H9 (cell line): ENCODE data around the gene EPB41L2. TPM values are rescaled to one million over a fixed set of nuclear protein-coding genes. Genes with fewer than 3 reads are reported as not detected.

Source experiments
- DNase-seq: peaks from one replicate; pipeline ENCODE4 v3.0.0-alpha.2; 2017
- H2AFZ ChIP-seq: one replicate; pipeline ENCODE4 v1.6.1; 2013; ENCODE audit warnings: mild to moderate bottlenecking, low read length, control low read depth, moderate library complexity
- H2AK5ac ChIP-seq: 2 replicates; pipeline ENCODE4 v1.6.1; 2013; ENCODE audit warnings: low read length, control low read depth, mixed read lengths; ENCODE audit not compliant: insufficient read length
- H2BK120ac ChIP-seq: one replicate; pipeline ENCODE4 v1.6.1; 2013; ENCODE audit warnings: low read depth, mild to moderate bottlenecking, low read length, control low read depth, inconsistent platforms; ENCODE audit not compliant: poor library complexity, severe bottlenecking
- H2BK12ac ChIP-seq: 2 replicates; pipeline ENCODE4 v1.6.1; 2013; ENCODE audit warnings: low read length, control low read depth, mixed read lengths, low read depth; ENCODE audit not compliant: insufficient read length
- H2BK15ac ChIP-seq: 2 replicates; pipeline ENCODE4 v1.6.1; 2013; ENCODE audit warnings: low read depth, low read length, control low read depth
- H2BK20ac ChIP-seq: one replicate; pipeline ENCODE4 v1.6.1; 2013; ENCODE audit warnings: low read depth, mild to moderate bottlenecking, low read length, control low read depth, inconsistent platforms; ENCODE audit not compliant: poor library complexity, severe bottlenecking
- H2BK5ac ChIP-seq: 2 replicates; pipeline ENCODE4 v1.6.1; 2013; ENCODE audit warnings: low read length, control low read depth, mixed read lengths; ENCODE audit not compliant: insufficient read length
- H3K14ac ChIP-seq: 2 replicates; pipeline ENCODE4 v1.6.1; 2013; ENCODE audit warnings: low read length, control low read depth; ENCODE audit not compliant: insufficient read depth
- H3K18ac ChIP-seq: 2 replicates; pipeline ENCODE4 v1.6.1; 2013; ENCODE audit warnings: low read depth, mild to moderate bottlenecking, mixed read lengths, low read length, control low read depth; ENCODE audit not compliant: insufficient read length
- H3K23ac ChIP-seq: 2 replicates; pipeline ENCODE4 v1.6.1; 2013; ENCODE audit warnings: low read length, control low read depth, mixed read lengths, low read depth; ENCODE audit not compliant: insufficient read length
- H3K23me2 ChIP-seq: 2 replicates; pipeline ENCODE4 v1.6.1; 2013; ENCODE audit warnings: low read depth, mild to moderate bottlenecking, mixed read lengths, low read length, control low read depth; ENCODE audit not compliant: insufficient read length, poor library complexity, severe bottlenecking
- H3K27ac ChIP-seq: 2 replicates; pipeline ENCODE4 v1.5.1; 2013; ENCODE audit warnings: low read length, control low read depth, mixed read lengths, low read depth; ENCODE audit not compliant: insufficient read length
- H3K27me3 ChIP-seq: 2 replicates; pipeline ENCODE4 v1.6.1; 2013; ENCODE audit warnings: low read length, control low read depth, inconsistent platforms; ENCODE audit not compliant: insufficient read depth
- H3K4ac ChIP-seq: 2 replicates; pipeline ENCODE4 v1.6.1; 2013; ENCODE audit warnings: low read depth, mild to moderate bottlenecking, control low read depth, inconsistent platforms, low read length, moderate library complexity
- H3K4me1 ChIP-seq: 2 replicates; pipeline ENCODE4 v1.6.1; 2013; ENCODE audit warnings: low read length, control low read depth, inconsistent platforms; ENCODE audit not compliant: insufficient read depth
- H3K4me2 ChIP-seq: 2 replicates; pipeline ENCODE4 v1.6.1; 2013; ENCODE audit warnings: low read length, control low read depth, mixed read lengths; ENCODE audit not compliant: insufficient read length, insufficient read depth
- H3K56ac ChIP-seq: 2 replicates; pipeline ENCODE4 v1.6.1; 2013; ENCODE audit warnings: low read depth, mild to moderate bottlenecking, mixed read lengths, low read length, control low read depth; ENCODE audit not compliant: insufficient read length
- H3K79me1 ChIP-seq: 2 replicates; pipeline ENCODE4 v1.6.1; 2013; ENCODE audit warnings: low read depth, mild to moderate bottlenecking, moderate library complexity, low read length, control low read depth, inconsistent platforms; ENCODE audit not compliant: insufficient read depth, poor library complexity, severe bottlenecking
- H3K79me2 ChIP-seq: 2 replicates; pipeline ENCODE4 v1.6.1; 2013; ENCODE audit warnings: low read length, control low read depth, inconsistent platforms; ENCODE audit not compliant: insufficient read depth
- H3K9ac ChIP-seq: 2 replicates; pipeline ENCODE4 v1.6.1; 2013; ENCODE audit warnings: low read length, control low read depth, mixed read lengths; ENCODE audit not compliant: insufficient read length; ENCODE audit errors: extremely low read depth
- H3K9me3 ChIP-seq: one replicate; pipeline ENCODE4 v1.6.1; 2013; ENCODE audit warnings: low read depth, low read length, inconsistent platforms; ENCODE audit not compliant: control insufficient read depth
- H3T11ph ChIP-seq: one replicate; pipeline ENCODE4 v1.6.1; 2013; ENCODE audit warnings: mild to moderate bottlenecking, low read length, control low read depth, inconsistent platforms
- H4K20me1 ChIP-seq: one replicate; pipeline ENCODE4 v1.6.1; 2013; ENCODE audit not compliant: control insufficient read depth, insufficient read length, insufficient read depth
- H4K5ac ChIP-seq: 2 replicates; pipeline ENCODE4 v1.6.1; 2013; ENCODE audit warnings: low read depth, mild to moderate bottlenecking, mixed read lengths, low read length, control low read depth; ENCODE audit not compliant: insufficient read length
- H4K8ac ChIP-seq: replicated peaks from 2 replicates; pipeline ENCODE4 v1.6.1; 2013; ENCODE audit warnings: low read length, control low read depth, mixed read lengths, low read depth; ENCODE audit not compliant: insufficient read length
- H4K91ac ChIP-seq: 2 replicates; pipeline ENCODE4 v1.6.1; 2013; ENCODE audit warnings: low read depth, mild to moderate bottlenecking, moderate library complexity, mixed read lengths, low read length, control low read depth; ENCODE audit not compliant: insufficient read length
- H3K27ac Mint-ChIP-seq, 3 experiments: 2 replicates in 2 of 3; 3 replicates in 1 of 3; pipeline ENCODE4 v1.8.0; 2020 to 2021; ENCODE audit warnings: mixed read lengths in 3 of 3, mild to moderate bottlenecking in 1 of 3, moderate library complexity in 1 of 3
- H3K27me3 Mint-ChIP-seq: 2 replicates; pipeline ENCODE4 v1.8.0; 2021; ENCODE audit warnings: low read depth, mild to moderate bottlenecking, moderate library complexity, mixed read lengths
- H3K36me3 Mint-ChIP-seq, 3 experiments: 2 replicates in 2 of 3; 3 replicates in 1 of 3; pipeline ENCODE4 v1.8.0; 2020 to 2021; ENCODE audit warnings: low read depth in 3 of 3, mixed read lengths in 3 of 3; ENCODE audit not compliant: insufficient read depth in 1 of 3
- H3K4me1 Mint-ChIP-seq, 2 experiments: 2 replicates each; pipeline ENCODE4 v1.8.0; 2020; ENCODE audit warnings: mixed read lengths in 2 of 2
- H3K4me3 Mint-ChIP-seq, 2 experiments: 2 replicates in 1 of 2; 3 replicates in 1 of 2; pipeline ENCODE4 v1.8.0; 2020 to 2021; ENCODE audit warnings: mild to moderate bottlenecking in 2 of 2, mixed read lengths in 2 of 2, moderate library complexity in 1 of 2
- H3K9me3 Mint-ChIP-seq, 2 experiments: 2 replicates in 1 of 2; 3 replicates in 1 of 2; pipeline ENCODE4 v1.8.0; 2020; ENCODE audit warnings: mild to moderate bottlenecking in 2 of 2, mixed read lengths in 2 of 2, moderate library complexity in 1 of 2
- CTCF ChIP-seq: fragments of 200-600 bp; sonication (generic); conservative IDR thresholded peaks from 3 replicates; pipeline ENCODE4 v1.8.0; 2021; ENCODE audit warnings: antibody characterized with exemption, mild to moderate bottlenecking
- WGBS: extraction: QIAGEN DNeasy Blood & Tissue Kit; methylation state at CpG from one replicate; pipeline ENCODE4 v1.1.7; 2013; ENCODE audit warnings: missing lambda C conversion rate, low lambda C conversion rate, mixed read lengths; ENCODE audit not compliant: insufficient read length; ENCODE audit errors: extremely low coverage; 5-methylcytosine and 5-hydroxymethylcytosine counted together
- total RNA-seq: library from RNA; stranded (reverse); gene quantifications from 2 replicates; pipeline ENCODE4 v1.2.1, GENCODE V29; 2021

EPB41L2 gene
- total RNA-seq, 1 experiment from 2014 or later = 90.2 TPM

GRCh38 chr6:131038597-131039344, 24.3 kb downstream of the EPB41L2 start:
- H2BK12ac ChIP-seq = no peak overlapping the region
- H3K23me2 ChIP-seq = no peaks in the 10 kb centered on the region
- H3K18ac ChIP-seq = no peak overlapping the region
- H3K4ac ChIP-seq = no peak overlapping the region
- no peak overlapping the region for H3K27ac ChIP-seq
- no CpG with 5 or more reads among the region's 5 CpGs for WGBS
- no peak overlapping the region for H2AFZ ChIP-seq
- H3K79me1 ChIP-seq = peaks cover 5% of the 10 kb centered on the region
- no peak overlapping the region for H3T11ph ChIP-seq
- H3K79me2 ChIP-seq = no peaks in the 10 kb centered on the region; the same call in 1 of the 2 replicates
- no peaks in the 10 kb centered on the region for H3K27me3 Mint-ChIP-seq
- H4K91ac ChIP-seq = no peak overlapping the region
- H3K4me1 ChIP-seq = no peaks in the 10 kb centered on the region
- H3K56ac ChIP-seq = no peak overlapping the region
- no peak overlapping the region for H2BK20ac ChIP-seq
- H4K8ac ChIP-seq = no peak overlapping the region
- H3K4me1 Mint-ChIP-seq = no peaks in the 10 kb centered on the region; a peak in 1 of 4 replicates
- DNase-seq = no peak
- no peak overlapping the region for H3K9ac ChIP-seq
- no peak overlapping the region for H3K23ac ChIP-seq
- no peak overlapping the region for H2AK5ac ChIP-seq
- no peak overlapping the region for H3K27ac Mint-ChIP-seq
- H4K5ac ChIP-seq = no peak overlapping the region
- no peaks in the 10 kb centered on the region for H3K27me3 ChIP-seq
- no peak overlapping the region for H3K14ac ChIP-seq
- no peaks in the 10 kb centered on the region for H4K20me1 ChIP-seq
- no peaks in the 10 kb centered on the region for H3K9me3 Mint-ChIP-seq
- no peak for TF ChIP-seq CTCF
- H3K4me2 ChIP-seq = no peak overlapping the region
- H3K9me3 ChIP-seq = no peaks in the 10 kb centered on the region
- H2BK5ac ChIP-seq = no peak overlapping the region
- no peaks in the 10 kb centered on the region for H3K36me3 Mint-ChIP-seq
- H2BK120ac ChIP-seq = no peak overlapping the region
- H2BK15ac ChIP-seq = no peak overlapping the region
- no peak overlapping the region for H3K4me3 Mint-ChIP-seq
